ENCODE results near the gene KRT37. TPM values are rescaled to one million over a fixed set of nuclear protein-coding genes. Genes with fewer than 3 reads are reported as not detected.

The KRT37 gene
- total RNA-seq, 2 donors from 2014 or later = not detected

DNA sequence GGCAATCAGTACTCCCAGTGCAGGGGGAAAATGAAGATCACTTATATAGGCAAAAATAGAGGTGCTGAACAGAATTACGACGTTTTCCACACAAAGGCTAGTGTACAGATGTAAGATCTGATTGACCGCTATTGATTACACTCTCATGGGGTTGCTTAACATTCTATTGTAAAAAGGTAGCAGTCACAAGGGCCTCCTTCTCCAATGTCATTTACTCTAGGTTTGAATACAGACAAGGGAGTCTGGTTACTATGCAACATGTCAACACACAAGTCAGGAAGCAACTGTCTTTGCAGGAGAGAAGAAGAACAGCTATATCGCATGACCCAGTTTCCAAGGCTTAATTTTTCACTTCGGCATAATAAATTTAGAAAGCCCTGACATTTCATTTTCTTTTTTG, 7.9 kb downstream of the KRT37 start:
- no peaks in the 10 kb centered on the region for H3K36me3 ChIP-seq (ENCODE audit: control insufficient read depth, insufficient read depth, low read length)
- H3K4me1 Mint-ChIP-seq = peaks cover 5% of the 10 kb centered on the region
- H3K9me3 ChIP-seq (ENCODE audit: control insufficient read depth, low read length) = no peaks in the 10 kb centered on the region
- H3K9ac ChIP-seq (ENCODE audit: extremely low read depth, low read length, poor library complexity, severe bottlenecking) = no peak overlapping the region
- TF ChIP-seq, protein P1, sequence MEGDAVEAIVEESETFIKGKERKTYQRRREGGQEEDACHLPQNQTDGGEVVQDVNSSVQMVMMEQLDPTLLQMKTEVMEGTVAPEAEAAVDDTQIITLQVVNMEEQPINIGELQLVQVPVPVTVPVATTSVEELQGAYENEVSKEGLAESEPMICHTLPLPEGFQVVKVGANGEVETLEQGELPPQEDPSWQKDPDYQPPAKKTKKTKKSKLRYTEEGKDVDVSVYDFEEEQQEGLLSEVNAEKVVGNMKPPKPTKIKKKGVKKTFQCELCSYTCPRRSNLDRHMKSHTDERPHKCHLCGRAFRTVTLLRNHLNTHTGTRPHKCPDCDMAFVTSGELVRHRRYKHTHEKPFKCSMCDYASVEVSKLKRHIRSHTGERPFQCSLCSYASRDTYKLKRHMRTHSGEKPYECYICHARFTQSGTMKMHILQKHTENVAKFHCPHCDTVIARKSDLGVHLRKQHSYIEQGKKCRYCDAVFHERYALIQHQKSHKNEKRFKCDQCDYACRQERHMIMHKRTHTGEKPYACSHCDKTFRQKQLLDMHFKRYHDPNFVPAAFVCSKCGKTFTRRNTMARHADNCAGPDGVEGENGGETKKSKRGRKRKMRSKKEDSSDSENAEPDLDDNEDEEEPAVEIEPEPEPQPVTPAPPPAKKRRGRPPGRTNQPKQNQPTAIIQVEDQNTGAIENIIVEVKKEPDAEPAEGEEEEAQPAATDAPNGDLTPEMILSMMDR (conservative IDR thresholded peaks at IDR 0.05) = no peak
- H3K27ac Mint-ChIP-seq = no peak overlapping the region
- H3K27me3 Mint-ChIP-seq (ENCODE audit: insufficient read depth) = peaks cover 5% of the 10 kb centered on the region
- H3K4me3 ChIP-seq (ENCODE audit: low read length) = no peak overlapping the region
- H3K36me3 Mint-ChIP-seq (ENCODE audit: low read depth) = no peaks in the 10 kb centered on the region
- 89 to 96% methylated on average over 4 to 5 of the region's 5 CpGs for WGBS, 2 experiments (ENCODE audit: insufficient coverage in 1 of 2, insufficient read length in 1 of 2)
- no peaks in the 10 kb centered on the region for H3K9me3 Mint-ChIP-seq
- H3K4me1 ChIP-seq (ENCODE audit: control insufficient read depth, insufficient read depth, low read length) = no peaks in the 10 kb centered on the region
- no peak overlapping the region for H3K27ac ChIP-seq (ENCODE audit: low read depth, low read length)
- no peak for DNase-seq
- no peak overlapping the region for H3K4me3 Mint-ChIP-seq
- peaks cover 8% of the 10 kb centered on the region for H3K27me3 ChIP-seq (ENCODE audit: control insufficient read depth, insufficient read depth, low read length, poor library complexity, severe bottlenecking)

DNA sequence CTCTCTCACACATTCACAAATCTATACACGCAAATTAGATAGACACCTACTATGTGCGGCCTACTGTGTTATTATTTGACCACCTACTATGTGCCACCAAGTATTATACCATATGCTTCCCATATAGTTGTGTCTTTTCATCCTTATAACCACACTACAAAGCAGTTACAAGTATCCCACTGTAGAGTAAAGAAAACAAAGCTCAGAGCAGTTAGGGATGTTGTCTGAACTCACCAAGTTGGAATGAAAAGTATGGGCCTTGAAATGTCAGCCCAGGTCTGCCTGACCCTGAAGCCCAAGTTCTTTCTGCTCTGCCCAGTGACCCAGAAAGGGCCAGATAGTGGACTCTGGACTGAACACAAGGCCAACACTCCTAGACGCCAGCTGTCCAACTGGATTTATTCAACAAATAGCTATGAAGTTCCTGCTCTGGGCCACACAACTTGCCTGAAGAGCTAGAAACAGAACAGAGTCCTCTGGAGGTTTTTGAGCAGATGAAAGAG, 8.5 kb downstream of the KRT37 start:
- peaks cover 4% of the 10 kb centered on the region for H3K27me3 Mint-ChIP-seq (ENCODE audit: insufficient read depth)
- H3K27ac Mint-ChIP-seq = no peak overlapping the region
- 91 to 95% methylated on average over 3 of the region's 3 CpGs for WGBS, 2 experiments (ENCODE audit: insufficient coverage in 1 of 2, insufficient read length in 1 of 2)
- Histone ChIP-seq H3K27me3 (ENCODE audit: control insufficient read depth, insufficient read depth, low read length, poor library complexity, severe bottlenecking) (peaks cover 8% of the 10 kb centered on the region), H3K36me3 (ENCODE audit: control insufficient read depth, insufficient read depth, low read length) (no peaks in the 10 kb centered on the region), H3K9ac (ENCODE audit: extremely low read depth, low read length, poor library complexity, severe bottlenecking) (no peak overlapping the region), H3K27ac (ENCODE audit: low read depth, low read length) (no peak overlapping the region), H3K4me3 (ENCODE audit: low read length) (no peak overlapping the region), H3K4me1 (ENCODE audit: control insufficient read depth, insufficient read depth, low read length) (no peaks in the 10 kb centered on the region), H3K9me3 (ENCODE audit: control insufficient read depth, low read length) (no peaks in the 10 kb centered on the region)
- no peak for DNase-seq
- H3K9me3 Mint-ChIP-seq = no peaks in the 10 kb centered on the region
- H3K4me3 Mint-ChIP-seq = no peak overlapping the region
- TF ChIP-seq, protein P1 (conservative IDR thresholded peaks at IDR 0.05) = no peak
- no peaks in the 10 kb centered on the region for H3K36me3 Mint-ChIP-seq (ENCODE audit: low read depth)
- peaks cover 5% of the 10 kb centered on the region for H3K4me1 Mint-ChIP-seq

DNA sequence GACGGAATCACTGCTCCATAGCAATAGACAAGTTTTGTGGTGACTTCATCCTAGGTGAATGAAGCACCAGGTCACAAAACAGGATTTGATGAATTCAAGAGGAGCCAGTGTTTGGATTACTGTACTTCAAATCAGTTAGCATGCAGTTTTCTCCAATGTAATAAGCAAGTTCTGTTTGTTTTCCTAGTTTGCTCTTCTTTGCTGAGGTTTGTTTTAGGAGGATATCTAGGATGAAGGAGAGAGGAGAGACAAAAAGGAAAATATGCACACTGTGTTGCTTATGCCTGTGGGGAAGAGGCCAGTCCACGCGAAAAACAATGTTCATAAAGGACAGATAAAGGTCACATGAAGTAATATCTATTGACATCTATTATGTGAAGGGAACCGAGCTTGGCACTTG, 9.0 kb downstream of the KRT37 start:
- no peak for DNase-seq
- Histone ChIP-seq H3K9me3 (ENCODE audit: control insufficient read depth, low read length) (no peaks in the 10 kb centered on the region), H3K27ac (ENCODE audit: low read depth, low read length) (no peak overlapping the region), H3K4me3 (ENCODE audit: low read length) (no peak overlapping the region), H3K36me3 (ENCODE audit: control insufficient read depth, insufficient read depth, low read length) (no peaks in the 10 kb centered on the region), H3K9ac (ENCODE audit: extremely low read depth, low read length, poor library complexity, severe bottlenecking) (no peak overlapping the region), H3K27me3 (ENCODE audit: control insufficient read depth, insufficient read depth, low read length, poor library complexity, severe bottlenecking) (peaks cover 8% of the 10 kb centered on the region), H3K4me1 (ENCODE audit: control insufficient read depth, insufficient read depth, low read length) (no peaks in the 10 kb centered on the region)
- Mint-ChIP-seq H3K27ac (no peak overlapping the region), H3K4me3 (no peak overlapping the region), H3K36me3 (ENCODE audit: low read depth) (no peaks in the 10 kb centered on the region), H3K4me1 (peaks cover 5% of the 10 kb centered on the region), H3K9me3 (no peaks in the 10 kb centered on the region), H3K27me3 (ENCODE audit: insufficient read depth) (peaks cover 1% of the 10 kb centered on the region)
- TF ChIP-seq, protein P1 (conservative IDR thresholded peaks at IDR 0.05) = no peak
- 92 to 100% methylated on average over 3 to 4 of the region's 4 CpGs for WGBS, 2 experiments (ENCODE audit: insufficient coverage in 1 of 2, insufficient read length in 1 of 2)

Data from endodermal cell (in vitro differentiated cells).